Stimulated activated naive CD8-positive, alpha-beta T cell treated with anti-CD3 and anti-CD28 coated beads, Interleukin-15, Interleukin-2, amounts not matched to agents 100 U/mL and 50 U/mL, for 24 hours (primary cell): ENCODE measurements around the gene CD40.
"Not testable (repeated sequence)": the region's sequence is repeated elsewhere in the genome, so short reads cannot be mapped to it uniquely, and the experiment has no call there.

ENCODE experiments used
- ATAC-seq: fragments of 150-1000 bp; cut with Tn5 transposase; one replicate; pipeline ENCODE4 v1.10.0; 2021
- DNase-seq: peaks from one replicate; pipeline ENCODE4 v3.0.0; 2021

CD40 gene

DNA sequence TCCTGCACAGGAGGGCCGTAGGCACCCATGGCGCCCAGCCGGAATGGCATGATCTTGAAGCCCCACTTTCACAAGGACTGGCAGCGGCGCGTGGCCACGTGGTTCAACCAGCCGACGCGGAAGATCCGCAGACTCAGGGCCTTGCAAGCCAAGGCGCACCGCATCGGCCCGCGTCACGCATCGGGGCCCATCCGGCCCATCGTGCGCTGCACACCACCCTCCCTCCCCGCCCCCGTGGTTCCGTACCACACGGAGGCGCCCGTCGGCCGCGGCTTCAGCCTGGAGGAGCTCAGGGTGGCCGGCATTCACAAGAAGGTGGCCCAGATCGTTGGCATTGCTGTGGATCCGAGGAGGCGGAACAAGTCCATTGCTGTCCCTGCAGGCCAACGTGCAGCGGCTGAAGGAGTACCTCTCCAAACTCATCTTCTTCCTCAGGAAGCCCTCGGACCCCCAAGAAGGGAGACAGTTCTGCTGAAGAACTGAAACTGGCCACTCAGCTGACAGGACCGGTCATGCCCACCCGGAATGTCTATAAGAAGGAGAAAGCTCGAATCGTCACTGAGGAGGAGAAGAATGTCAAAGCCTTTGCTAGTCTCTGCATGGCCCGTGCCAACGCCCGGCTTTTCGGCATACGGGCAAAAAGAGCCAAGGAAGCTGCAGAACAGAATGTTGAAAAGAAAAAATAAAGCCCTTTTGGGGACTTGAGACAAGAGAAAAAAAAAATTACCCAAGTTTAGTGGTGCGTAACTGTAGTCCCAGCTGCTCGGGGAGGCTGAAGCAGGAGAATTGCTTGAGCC lies 18.4 kb upstream of the CD40 start:
- peak; percentile 34 for DNase-seq

DNA sequence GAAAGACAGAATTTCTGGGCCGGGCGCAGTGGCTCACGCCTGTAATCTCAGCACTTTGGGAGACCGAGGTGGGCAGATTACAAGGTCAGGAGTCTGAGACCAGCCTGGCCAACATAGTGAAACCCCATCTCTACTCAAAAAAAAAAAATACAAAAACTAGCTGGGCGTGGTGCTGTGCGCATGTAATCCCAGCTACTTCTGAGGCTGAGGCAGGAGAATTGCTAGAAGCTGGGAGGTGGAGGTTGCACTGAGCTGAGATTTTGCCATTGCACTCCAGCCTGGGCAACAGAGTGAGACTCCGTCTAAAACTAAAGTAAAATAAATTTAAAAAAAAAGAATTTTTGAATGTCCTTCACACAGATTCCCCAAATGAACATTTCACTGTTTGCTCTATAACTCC lies 17.7 kb upstream of the CD40 start:
- DNase-seq, ATAC-seq: not testable (repeated sequence)

More for the DNA sequence above, 18.4 kb upstream of the CD40 start:
- peak; percentile 46 for ATAC-seq

DNA sequence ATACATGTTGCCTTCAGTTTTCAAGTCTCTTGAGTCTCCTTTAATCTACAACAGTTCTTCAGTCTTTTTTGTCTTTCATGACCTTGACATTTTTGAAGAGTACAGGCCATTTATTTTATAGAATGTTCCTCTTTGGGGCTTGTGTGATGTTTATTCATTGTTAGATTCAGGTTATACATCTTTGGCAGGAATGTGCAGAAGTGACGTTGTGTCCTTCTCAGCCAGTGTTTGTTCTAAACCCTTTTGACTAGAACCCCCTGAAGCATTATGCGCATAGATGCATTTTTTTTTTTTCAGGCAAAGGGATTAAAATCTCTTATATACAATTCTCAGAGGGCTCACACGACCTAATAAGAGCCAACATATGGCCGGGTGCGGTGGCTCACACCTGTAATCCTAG lies 17.1 kb upstream of the CD40 start:
- no peak for DNase-seq
- ATAC-seq: no peak

- DNase-seq: no peak
- no peak for ATAC-seq
Observed at GRCh38 chr20:46101957-46102356, 16.2 kb upstream of the CD40 start.

GRCh38 chr20:46102940-46103339 lies 15.2 kb upstream of the CD40 start:
- ATAC-seq (no peak), DNase-seq (no peak)

DNA sequence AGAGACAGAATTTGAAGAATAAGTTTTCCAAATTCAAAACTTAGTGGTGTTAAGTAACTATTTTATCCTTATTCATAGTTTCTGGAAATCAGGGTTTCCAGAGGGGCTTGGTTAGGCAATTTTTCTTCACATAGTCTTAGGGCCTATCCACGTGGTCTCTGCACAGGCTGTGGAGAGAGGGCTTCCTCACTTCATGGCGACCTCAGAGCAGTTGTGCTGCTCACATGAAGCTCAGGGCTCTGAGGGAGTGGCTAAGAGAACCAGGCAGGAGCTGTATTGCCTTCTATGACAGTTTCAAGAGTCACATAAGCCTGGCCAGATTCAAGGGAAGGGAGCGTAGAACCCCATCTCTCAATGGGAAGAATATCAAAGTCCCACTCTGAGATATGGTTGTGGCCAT lies 13.9 kb upstream of the CD40 start:
- DNase-seq: no peak
- no peak for ATAC-seq

- DNase-seq: no peak
- ATAC-seq: no peak
Observed at GRCh38 chr20:46107061-46107460, 11.1 kb upstream of the CD40 start.

DNA sequence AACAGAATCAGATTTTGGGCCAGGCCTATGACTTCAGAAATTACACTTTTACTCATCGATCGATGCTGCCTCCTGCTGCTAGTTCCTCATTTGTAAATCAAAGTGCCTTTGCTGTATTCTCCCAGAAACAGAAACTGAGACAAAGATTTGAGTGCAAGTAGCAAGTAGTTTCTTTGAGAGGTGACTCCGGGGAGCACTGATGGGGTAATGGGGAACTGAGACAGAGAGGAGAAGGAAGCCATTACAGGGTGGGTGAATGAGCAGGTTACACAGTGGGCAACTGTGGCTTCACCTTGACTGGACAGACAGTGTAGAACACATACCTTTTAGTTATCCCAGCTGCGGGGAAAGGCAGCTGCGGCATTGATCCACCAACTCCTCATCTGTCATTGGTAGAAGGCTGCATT lies 9.7 kb upstream of the CD40 start:
- peak; percentile 35 for ATAC-seq
- no peak for DNase-seq

- DNase-seq (no peak), ATAC-seq (no peak)
Observed at GRCh38 chr20:46108976-46109375, 9.1 kb upstream of the CD40 start.

DNA sequence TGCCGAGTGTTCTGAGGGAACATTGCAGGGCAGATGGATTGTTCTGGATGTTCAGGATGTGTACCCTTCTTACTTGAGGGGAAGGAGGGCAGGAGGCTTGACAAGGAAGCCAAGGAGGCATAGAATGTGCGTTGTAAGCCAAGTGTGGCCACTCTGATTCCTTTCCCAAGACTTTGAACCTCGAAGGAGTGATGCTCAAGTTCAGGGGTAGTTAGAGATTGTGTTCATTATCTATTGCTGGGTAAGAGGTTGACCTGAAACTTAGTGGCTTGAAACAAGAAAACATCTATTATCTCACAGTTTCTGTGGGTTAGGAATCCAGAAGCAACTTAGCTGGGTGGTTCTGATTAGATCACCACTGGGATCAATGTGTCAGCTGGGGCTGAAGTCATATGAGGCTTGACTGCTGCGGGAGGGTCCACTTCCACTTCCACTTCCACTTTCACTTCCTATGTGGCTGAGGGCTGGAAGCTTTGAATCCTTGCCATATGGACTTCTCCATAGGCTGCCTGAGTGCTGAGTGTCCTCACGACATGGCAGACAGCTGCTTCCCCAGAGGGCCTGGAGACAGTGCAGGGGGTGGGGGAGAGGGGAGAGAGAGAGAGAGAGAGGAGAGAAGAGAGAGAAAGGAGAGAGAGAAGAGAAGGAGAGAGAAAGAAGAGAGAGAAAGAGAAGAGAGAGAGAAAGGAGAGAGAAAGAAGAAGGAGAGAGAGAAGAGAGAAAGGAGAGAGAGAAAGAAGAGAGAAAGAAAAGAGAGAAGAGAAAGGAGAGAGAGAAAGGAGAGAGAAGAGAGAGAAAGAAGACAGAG lies 6.9 kb upstream of the CD40 start:
- ATAC-seq: peak; percentile 83
- DNase-seq: peak; percentile 43

- ATAC-seq (no peak), DNase-seq (no peak)
Observed at GRCh38 chr20:46111836-46112212, 6.3 kb upstream of the CD40 start.

DNA sequence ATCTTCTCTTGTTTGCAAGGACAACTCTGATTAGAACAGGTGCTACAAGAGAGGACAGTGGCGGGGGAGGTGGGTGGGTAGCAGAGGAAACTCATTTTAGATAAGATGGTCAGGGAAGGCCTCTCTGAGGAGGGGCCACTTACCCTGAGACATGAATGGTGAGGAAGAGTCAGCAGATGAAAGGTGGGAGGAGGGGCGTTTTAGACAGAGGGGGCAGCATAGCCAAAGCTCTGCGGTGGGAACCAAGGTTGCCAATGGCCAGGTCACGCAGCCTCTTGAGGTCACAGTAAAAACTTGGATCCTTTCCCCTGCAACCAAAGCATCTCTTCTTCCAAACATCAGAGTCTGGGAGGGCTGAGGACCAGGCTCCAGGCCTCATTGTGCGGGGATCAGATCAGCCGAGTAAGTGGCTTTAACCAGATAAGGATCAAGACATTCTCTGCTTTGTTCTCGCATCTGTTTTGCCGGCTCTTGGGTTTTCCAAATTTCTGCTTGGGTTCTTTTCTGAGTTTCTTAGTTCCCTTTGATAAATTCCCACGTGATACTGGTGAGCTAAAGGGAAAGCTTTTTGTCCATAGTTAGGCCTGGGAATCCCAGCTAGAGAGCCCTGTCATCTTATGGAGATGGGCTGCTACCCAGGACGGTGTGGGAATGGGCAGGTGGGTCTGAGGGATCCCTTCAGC lies 5.5 kb upstream of the CD40 start:
- DNase-seq (no peak), ATAC-seq (no peak)

GRCh38 chr20:46113113-46113470 lies 5.0 kb upstream of the CD40 start:
- DNase-seq: no peak
- ATAC-seq: no peak

DNA sequence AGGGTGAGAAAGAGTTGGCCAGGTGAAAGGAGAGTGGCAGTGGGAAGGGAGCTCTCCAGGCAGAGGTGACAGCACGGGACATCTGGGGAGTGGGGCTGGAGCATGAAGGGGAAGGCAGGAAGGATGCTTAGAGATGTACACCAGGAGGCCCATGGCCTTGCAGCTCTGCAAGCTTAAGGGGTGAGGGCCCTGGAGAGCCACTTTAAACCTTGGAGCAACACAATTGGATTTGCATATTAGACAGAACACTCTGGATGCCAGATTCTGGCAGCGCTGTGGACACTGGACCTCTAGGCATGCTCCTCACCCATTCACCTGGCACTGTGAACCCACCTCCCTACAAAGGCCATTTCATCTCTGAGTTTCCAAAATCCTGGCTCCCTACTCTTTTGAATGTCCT lies 3.7 kb upstream of the CD40 start:
- ATAC-seq (no peak), DNase-seq (no peak)

GRCh38 chr20:46118481-46119020 lies 437 bp downstream of the CD40 start:
- peak; percentile 21 for ATAC-seq
- DNase-seq: peak; percentile 25

- DNase-seq: peak; percentile 11
- peak; percentile 30 for ATAC-seq
Observed at GRCh38 chr20:46119028-46119546, 973 bp downstream of the CD40 start.

DNA sequence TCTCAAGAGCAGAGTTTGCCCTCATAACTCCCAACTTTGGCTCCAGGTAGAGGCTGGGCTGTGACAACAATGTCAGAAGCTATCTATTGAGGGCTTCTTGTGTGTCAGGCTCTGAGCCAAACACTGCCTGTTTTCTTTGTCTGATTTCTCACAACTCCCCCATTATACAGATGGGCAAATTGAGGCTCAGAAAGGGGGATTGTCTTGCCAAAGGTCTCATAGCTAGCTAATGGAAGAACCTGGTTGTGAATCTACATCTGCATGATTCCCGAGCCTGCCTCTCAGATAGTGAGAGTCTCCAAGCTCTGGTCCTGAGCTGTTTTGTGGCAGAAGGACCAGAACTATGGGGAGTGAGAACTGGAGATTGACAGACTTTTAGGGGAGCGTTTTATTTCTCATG lies 1.4 kb downstream of the CD40 start:
- no peak for ATAC-seq
- no peak for DNase-seq

GRCh38 chr20:46120136-46120535 lies 2.0 kb downstream of the CD40 start:
- DNase-seq (no peak), ATAC-seq (no peak)

DNA sequence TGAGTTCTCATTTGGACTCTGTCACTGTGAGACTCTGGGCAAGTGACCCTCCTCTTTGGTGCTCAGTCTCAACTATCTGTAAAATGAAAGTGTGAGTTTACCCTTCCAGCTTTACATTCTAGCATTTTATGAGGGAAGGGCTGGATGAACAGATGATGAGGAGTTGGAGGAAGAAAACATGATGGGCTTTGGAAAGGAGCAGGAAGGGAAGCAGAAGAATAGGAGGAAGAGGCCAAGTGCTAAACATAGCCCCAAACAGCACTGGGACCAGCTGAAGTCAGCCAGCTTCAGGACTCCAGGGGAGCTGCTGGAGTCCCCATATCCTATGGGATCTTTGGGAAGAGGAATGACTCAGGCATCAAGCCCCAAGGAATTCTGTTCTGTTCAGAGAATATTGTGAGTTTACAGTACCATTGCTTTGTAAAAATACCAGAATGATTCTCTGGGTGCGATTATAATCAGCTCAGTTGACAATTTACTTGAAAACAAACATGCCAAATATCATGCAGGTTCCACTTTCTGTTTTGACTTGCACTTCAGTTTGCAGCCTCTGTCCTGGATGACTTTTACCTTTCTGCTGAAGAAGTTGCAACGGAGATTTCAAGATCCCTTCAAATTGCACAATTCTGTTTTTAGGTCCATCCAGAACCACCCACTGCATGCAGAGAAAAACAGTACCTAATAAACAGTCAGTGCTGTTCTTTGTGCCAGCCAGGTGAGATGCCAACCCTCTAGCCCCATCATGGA lies 3.2 kb downstream of the CD40 start:
- DNase-seq (no peak), ATAC-seq (no peak)

DNA sequence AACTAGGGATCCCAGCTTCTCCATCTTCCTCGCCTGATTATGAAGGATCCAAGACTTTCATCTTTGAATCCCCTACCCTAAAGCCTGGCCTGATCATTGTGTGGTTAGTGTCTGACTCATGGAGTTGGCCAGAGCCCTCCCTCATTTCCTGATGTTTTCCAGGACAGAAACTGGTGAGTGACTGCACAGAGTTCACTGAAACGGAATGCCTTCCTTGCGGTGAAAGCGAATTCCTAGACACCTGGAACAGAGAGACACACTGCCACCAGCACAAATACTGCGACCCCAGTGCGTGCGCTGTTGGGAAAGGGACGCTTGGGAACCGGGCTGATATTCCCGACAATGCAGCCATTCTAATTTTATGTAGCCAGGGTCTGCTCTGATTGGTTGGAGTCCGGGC lies 4.0 kb downstream of the CD40 start:
- DNase-seq (no peak), ATAC-seq (no peak)

GRCh38 chr20:46122516-46123481 lies 4.7 kb downstream of the CD40 start:
- ATAC-seq (no peak), DNase-seq (no peak)
